Sigmoid colon (tissue), 7 donors: ENCODE data around the gene ACOXL. TPM values are rescaled to one million over a fixed set of nuclear protein-coding genes. Genes with fewer than 3 reads are reported as not detected.

Experiments
- DNase-seq: peaks from one replicate; pipeline ENCODE4 v3.0.0-alpha.2; 2019
- H3K27ac ChIP-seq, 4 donors: fragments of 200-600 bp; sonication (generic); one replicate each; pipeline ENCODE4 v1.5.1; 2016 to 2019; ENCODE audit warnings: mild to moderate bottlenecking in 1 of 4
- H3K27me3 ChIP-seq, 3 donors: fragments of 200-600 bp; sonication (generic); one replicate each; pipeline ENCODE4 v1.5.1; 2019; ENCODE audit warnings: mild to moderate bottlenecking in 1 of 3
- H3K36me3 ChIP-seq, 4 donors: fragments of 200-600 bp; sonication (generic); one replicate each; pipeline ENCODE4 v1.5.1; 2016 to 2019
- H3K4me1 ChIP-seq, 4 donors: fragments of 200-600 bp; sonication (generic); one replicate each; pipeline ENCODE4 v1.5.1; 2017 to 2019
- H3K4me3 ChIP-seq, 4 donors: fragments of 200-600 bp; sonication (generic); one replicate each; pipeline ENCODE4 v1.5.1; 2017 to 2019; ENCODE audit warnings: mild to moderate bottlenecking in 2 of 4, moderate library complexity in 1 of 4
- H3K9me3 ChIP-seq, 4 donors: fragments of 200-600 bp in 3 of 4; sonication (generic) in 3 of 4; one replicate each; pipeline versions ENCODE4 v1.5.1 to v1.6.1; 2013 to 2019
- CTCF ChIP-seq, 4 experiments: fragments of 450-650 bp in 3 of 4; fragments of 200-600 bp in 1 of 4; IDR thresholded peaks; one replicate each; pipeline ENCODE4 v1.5.1; 2016 to 2019; ENCODE audit warnings: antibody characterized with exemption in 4 of 4, mild to moderate bottlenecking in 3 of 4, moderate library complexity in 2 of 4
- EP300 ChIP-seq, 4 donors: sonication (generic); formaldehyde crosslinking; IDR thresholded peaks; one replicate each; pipeline ENCODE4 v1.6.1; 2017; ENCODE audit warnings: antibody characterized with exemption in 4 of 4
- POLR2A ChIP-seq, 2 donors: fragments of 450-650 bp; IDR thresholded peaks; one replicate each; pipeline ENCODE4 v1.6.1; 2016; ENCODE audit warnings: antibody characterized with exemption in 2 of 2, mild to moderate bottlenecking in 2 of 2, moderate library complexity in 2 of 2
- POLR2AphosphoS5 ChIP-seq, 4 donors: sonication (generic); formaldehyde crosslinking; IDR thresholded peaks; one replicate each; pipeline ENCODE4 v1.6.1; 2017; ENCODE audit warnings: antibody characterized with exemption in 4 of 4
- WGBS, 2 donors: extraction: QIAGEN DNeasy Blood & Tissue Kit; methylation state at CpG; one replicate each; pipeline ENCODE4 v1.1.7; 2013; 5-methylcytosine and 5-hydroxymethylcytosine counted together
- intact Hi-C: fragments of 100-400 bp; cut with DNase I; formaldehyde crosslinking; loops from one replicate; pipeline ENCODE4 v1.15.1; 2023
- polyA plus RNA-seq, 3 donors: library from polyadenylated mRNA; stranded (reverse); fragments of 200-250 nt; gene quantifications; one replicate each; pipeline ENCODE4 v1.2.3, GENCODE V29; 2013
- total RNA-seq, 4 donors: library from RNA; depleted of rRNA; stranded (reverse); fragments of >200 nt; gene quantifications; one replicate each; pipeline ENCODE4 v1.1.0, GENCODE V29; 2016
- donor health status: healthy with polysubstance abuse.
- donor health status: Bipolar disorder and iron deficiency.
- donor health status: healthy.

The ACOXL gene
- total and polyA plus RNA-seq, 7 donors: 0.45 TPM; not detected in 6

GRCh38 chr2:111099402-111099801, 367.0 kb downstream of the ACOXL start:
- Histone ChIP-seq H3K27ac (no peak overlapping the region), H3K36me3 (no peaks in the 10 kb centered on the region), H3K4me3 (no peak overlapping the region), H3K27me3 (no peaks in the 10 kb centered on the region), H3K9me3 (no peaks in the 10 kb centered on the region), H3K4me1 (no peaks in the 10 kb centered on the region)
- TF ChIP-seq POLR2AphosphoS5 (IDR thresholded peaks at IDR 0.05) (no peak), POLR2A (IDR thresholded peaks at IDR 0.05) (no peak), CTCF (IDR thresholded peaks at IDR 0.05) (no peak), EP300 (IDR thresholded peaks at IDR 0.05) (no peak)
- no peak for DNase-seq
- intact Hi-C loops: no loop called here
- 90 to 92% methylated on average over 3 of the region's 3 CpGs for WGBS, 2 donors

- H3K9me3 ChIP-seq: no peaks in the 10 kb centered on the region
- H3K27me3 ChIP-seq: no peaks in the 10 kb centered on the region
- no peak overlapping the region for H3K27ac ChIP-seq
- WGBS, 2 donors: 82 to 91% methylated on average over 5 of the region's 5 CpGs
- DNase-seq: no peak
- H3K4me3 ChIP-seq: no peak overlapping the region
- intact Hi-C loops: no loop called here
- no peaks in the 10 kb centered on the region for H3K4me1 ChIP-seq
- H3K36me3 ChIP-seq: no peaks in the 10 kb centered on the region
- TF ChIP-seq EP300 (IDR thresholded peaks at IDR 0.05): no peak
Observed at GRCh38 chr2:111100087-111100764, 367.9 kb downstream of the ACOXL start.

- H3K4me3 ChIP-seq: no peak overlapping the region
- no peaks in the 10 kb centered on the region for H3K9me3 ChIP-seq
- H3K36me3 ChIP-seq: no peaks in the 10 kb centered on the region
- intact Hi-C loops: no loop called here
- no peaks in the 10 kb centered on the region for H3K27me3 ChIP-seq
- DNase-seq: no peak
- TF ChIP-seq POLR2A (IDR thresholded peaks at IDR 0.05) (no peak), CTCF (IDR thresholded peaks at IDR 0.05) (no peak), POLR2AphosphoS5 (IDR thresholded peaks at IDR 0.05) (no peak), EP300 (IDR thresholded peaks at IDR 0.05) (no peak)
- H3K27ac ChIP-seq: no peak overlapping the region
- WGBS, 2 donors: 73 to 86% methylated on average over 5 of the region's 5 CpGs
- H3K4me1 ChIP-seq: no peaks in the 10 kb centered on the region
Observed at GRCh38 chr2:111100765-111101162, 368.4 kb downstream of the ACOXL start.

GRCh38 chr2:111101592-111101991, 369.2 kb downstream of the ACOXL start:
- no peak for TF ChIP-seq POLR2AphosphoS5 (IDR thresholded peaks at IDR 0.05)
- TF ChIP-seq POLR2A (IDR thresholded peaks at IDR 0.05): no peak
- no peaks in the 10 kb centered on the region for H3K9me3 ChIP-seq
- WGBS, 2 donors: 92 to 95% methylated on average over 2 of the region's 2 CpGs
- H3K27me3 ChIP-seq: no peaks in the 10 kb centered on the region
- intact Hi-C loops: no loop called here
- no peak overlapping the region for H3K4me3 ChIP-seq
- no peaks in the 10 kb centered on the region for H3K4me1 ChIP-seq
- H3K36me3 ChIP-seq: no peaks in the 10 kb centered on the region
- DNase-seq: no peak
- H3K27ac ChIP-seq: no peak overlapping the region

- H3K9me3 ChIP-seq: no peaks in the 10 kb centered on the region
- no peak for TF ChIP-seq EP300 (IDR thresholded peaks at IDR 0.05)
- TF ChIP-seq POLR2AphosphoS5 (IDR thresholded peaks at IDR 0.05): no peak
- TF ChIP-seq POLR2A (IDR thresholded peaks at IDR 0.05): no peak
- no peak for TF ChIP-seq CTCF (IDR thresholded peaks at IDR 0.05)
- no peaks in the 10 kb centered on the region for H3K36me3 ChIP-seq
- no peak overlapping the region for H3K27ac ChIP-seq
- no peak overlapping the region for H3K4me3 ChIP-seq
- 91 to 92% methylated on average over 2 of the region's 2 CpGs for WGBS, 2 donors
- H3K27me3 ChIP-seq: no peaks in the 10 kb centered on the region
- H3K4me1 ChIP-seq: no peaks in the 10 kb centered on the region
- intact Hi-C loops: no loop called here
- no peak for DNase-seq
Observed at GRCh38 chr2:111102216-111102615, 369.8 kb downstream of the ACOXL start.

GRCh38 chr2:111105926-111106325, 373.6 kb downstream of the ACOXL start:
- Histone ChIP-seq H3K36me3 (no peaks in the 10 kb centered on the region), H3K4me1 (no peaks in the 10 kb centered on the region), H3K9me3 (no peaks in the 10 kb centered on the region), H3K27me3 (peaks cover 0 to 1% (median 0%) of the 10 kb centered on the region in 3 donors), H3K27ac (no peak overlapping the region), H3K4me3 (no peak overlapping the region)
- intact Hi-C loops: no loop called here
- 46 to 77% methylated on average over 2 of the region's 2 CpGs for WGBS, 2 donors
- no peak for DNase-seq
- no peak for TF ChIP-seq POLR2AphosphoS5 (IDR thresholded peaks at IDR 0.05)
- TF ChIP-seq EP300 (IDR thresholded peaks at IDR 0.05): no peak
- no peak for TF ChIP-seq CTCF (IDR thresholded peaks at IDR 0.05)
- no peak for TF ChIP-seq POLR2A (IDR thresholded peaks at IDR 0.05)
